ENCODE data around the gene HMX3. TPM values are rescaled to one million over a fixed set of nuclear protein-coding genes. Genes with fewer than 3 reads are reported as not detected.
"Not testable (repeated sequence)": the region's sequence is repeated elsewhere in the genome, so short reads cannot be mapped to it uniquely, and the experiment has no call there.

The HMX3 gene
- total RNA-seq, 1 donor from 2014 or later: not detected

- ATAC-seq (ENCODE audit: poor library complexity) (no peak), DNase-seq (no peak)
- intact Hi-C loops (cut with DNase I): no loop called here
These were observed 20.3 kb downstream of the HMX3 start for GRCh38 chr10:123156078-123156477.

DNA sequence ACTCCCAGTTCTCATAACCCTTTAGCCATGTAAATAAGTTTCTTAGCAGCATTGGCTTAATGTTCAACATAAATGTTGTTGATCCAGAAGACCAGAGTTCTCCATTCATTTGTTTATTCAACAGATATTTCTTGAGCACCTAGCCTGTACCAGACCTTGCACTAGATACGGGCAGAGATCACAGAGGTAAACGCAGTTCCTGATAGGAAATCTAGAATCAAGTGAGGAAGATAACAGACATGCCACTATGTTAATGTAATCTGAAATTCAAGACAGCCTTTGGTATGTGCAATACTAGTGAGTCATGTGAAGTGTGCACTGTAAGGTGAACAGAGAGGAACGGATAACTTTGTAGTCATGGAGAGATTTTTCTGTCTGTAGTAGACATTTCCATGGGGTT, 21.4 kb downstream of the HMX3 start:
- intact Hi-C loops (cut with DNase I): no loop called here
- no peak for ATAC-seq (ENCODE audit: poor library complexity)

DNA sequence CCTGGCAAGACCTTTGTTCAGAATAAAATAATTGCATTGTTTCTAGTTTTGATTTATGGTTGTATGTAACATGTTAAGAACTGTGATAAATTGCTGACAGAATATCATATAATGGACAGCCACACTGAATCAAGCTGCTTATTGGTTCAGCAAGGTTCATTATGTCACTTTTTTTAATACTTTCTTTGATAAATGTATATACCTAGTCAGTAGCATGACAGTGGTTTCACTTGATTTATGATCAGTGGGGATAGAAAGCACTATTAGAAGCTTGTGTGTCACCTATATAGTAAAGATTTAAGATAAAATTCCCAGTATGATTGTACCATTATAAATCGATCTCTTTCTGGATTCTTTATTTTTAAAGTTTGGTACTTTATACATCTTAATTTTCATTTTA, 22.9 kb downstream of the HMX3 start:
- DNase-seq: no peak
- ATAC-seq (ENCODE audit: poor library complexity): no peak
- intact Hi-C loops (cut with DNase I): no loop called here

More for the DNA sequence above, 21.4 kb downstream of the HMX3 start:
- no peak for DNase-seq

DNA sequence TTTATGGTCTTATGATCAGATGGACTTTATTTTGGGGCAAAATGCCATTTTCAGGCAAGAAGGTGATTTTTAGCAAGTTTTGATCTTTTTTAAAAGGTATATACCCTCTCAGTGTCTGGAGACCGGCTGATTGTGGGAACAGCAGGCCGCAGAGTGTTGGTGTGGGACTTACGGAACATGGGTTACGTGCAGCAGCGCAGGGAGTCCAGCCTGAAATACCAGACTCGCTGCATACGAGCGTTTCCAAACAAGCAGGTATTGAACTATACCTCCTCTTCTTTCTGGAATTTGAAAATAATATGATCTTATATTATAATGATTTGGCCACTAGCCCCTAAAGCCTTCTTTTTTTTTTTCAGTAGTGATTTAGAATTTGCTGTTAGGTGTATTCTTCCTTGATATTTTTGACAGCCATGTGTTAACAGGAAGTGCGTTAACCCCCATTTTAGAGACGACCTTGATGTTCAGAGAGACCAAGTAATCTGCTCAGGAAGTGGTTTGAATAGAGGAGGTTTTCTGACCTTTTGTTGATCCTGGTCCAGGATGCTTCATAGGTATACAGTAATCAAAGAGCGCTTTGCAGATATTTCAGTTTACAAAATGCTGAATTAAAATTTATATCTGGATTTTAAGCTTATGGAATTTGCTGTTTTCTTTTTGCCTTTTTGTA, 24.7 kb downstream of the HMX3 start:
- DNase-seq (no peak), ATAC-seq (ENCODE audit: poor library complexity) (no peak)
- intact Hi-C loops (cut with DNase I): no loop called here

- no peak for ATAC-seq (ENCODE audit: poor library complexity)
- intact Hi-C loops (cut with DNase I): no loop called here
- DNase-seq: no peak
These were observed 28.5 kb downstream of the HMX3 start for GRCh38 chr10:123164319-123164718.

DNA sequence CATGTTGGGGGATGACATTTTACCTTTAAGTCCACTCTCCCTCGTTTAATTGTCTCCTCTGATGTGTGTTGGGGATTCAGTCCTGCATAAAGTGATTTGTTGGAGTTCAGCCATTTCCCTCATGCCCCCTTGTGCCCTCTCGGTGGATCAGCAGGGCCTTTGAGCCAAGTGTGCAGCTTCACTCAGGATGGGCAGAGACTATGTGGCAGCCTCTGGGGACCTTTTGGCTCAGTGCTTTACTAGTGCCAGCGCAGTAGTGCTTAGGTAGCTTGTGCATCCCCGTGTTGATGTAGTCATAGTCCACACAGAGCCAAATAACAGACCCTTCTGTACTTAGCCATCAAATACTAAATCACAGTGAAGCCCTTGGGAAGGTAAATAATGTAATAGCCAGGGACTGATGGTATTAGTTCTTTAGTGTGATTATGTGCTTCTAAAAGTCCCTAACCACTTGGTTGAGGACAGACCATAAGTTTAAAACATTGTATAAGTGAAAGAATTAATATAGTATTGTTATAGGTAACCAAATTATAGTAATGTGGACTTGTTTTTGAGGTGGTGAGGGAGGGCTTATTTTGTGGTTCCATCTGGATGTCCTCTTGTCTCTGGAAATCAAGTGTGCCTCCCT, 29.8 kb downstream of the HMX3 start:
- ATAC-seq (ENCODE audit: poor library complexity) (no peak), DNase-seq (no peak)
- intact Hi-C loops (cut with DNase I): no loop called here

- no peak for DNase-seq
- intact Hi-C loops (cut with DNase I): no loop called here
- ATAC-seq (ENCODE audit: poor library complexity): no peak
These were observed 30.8 kb downstream of the HMX3 start for GRCh38 chr10:123166618-123167017.

DNA sequence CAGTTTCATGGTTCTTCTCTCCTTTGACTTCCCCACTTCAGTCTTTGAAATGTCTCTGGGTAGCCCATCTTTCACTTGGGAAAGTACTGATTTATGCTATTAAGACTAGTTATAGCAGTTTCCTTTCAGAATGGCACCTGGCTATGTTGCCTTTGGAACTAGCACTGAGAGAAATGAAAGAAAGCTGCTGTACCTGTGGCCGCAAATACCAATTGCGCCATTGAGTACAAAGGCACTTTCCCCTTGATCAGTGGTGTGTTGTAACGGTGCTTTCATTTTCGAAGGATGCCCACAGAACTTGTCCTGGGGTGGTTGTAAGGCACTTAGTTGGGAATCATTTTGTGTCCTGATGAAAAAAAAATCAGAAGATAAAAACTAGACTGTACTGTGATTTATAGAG, 35.2 kb downstream of the HMX3 start:
- ATAC-seq (ENCODE audit: poor library complexity): no peak
- intact Hi-C loops (cut with DNase I): no loop called here
- no peak for DNase-seq

- DNase-seq; intact Hi-C loops (cut with DNase I); ATAC-seq (ENCODE audit: poor library complexity): not testable (repeated sequence)
These were observed 35.8 kb downstream of the HMX3 start for GRCh38 chr10:123171616-123172015.

GRCh38 chr10:123175389-123176387, 39.9 kb downstream of the HMX3 start:
- DNase-seq: no peak
- ATAC-seq (ENCODE audit: poor library complexity): no peak
- intact Hi-C loops (cut with DNase I): no loop called here

GRCh38 chr10:123178390-123178789, 42.6 kb downstream of the HMX3 start:
- intact Hi-C loops (cut with DNase I); DNase-seq; ATAC-seq (ENCODE audit: poor library complexity): not testable (repeated sequence)

DNA sequence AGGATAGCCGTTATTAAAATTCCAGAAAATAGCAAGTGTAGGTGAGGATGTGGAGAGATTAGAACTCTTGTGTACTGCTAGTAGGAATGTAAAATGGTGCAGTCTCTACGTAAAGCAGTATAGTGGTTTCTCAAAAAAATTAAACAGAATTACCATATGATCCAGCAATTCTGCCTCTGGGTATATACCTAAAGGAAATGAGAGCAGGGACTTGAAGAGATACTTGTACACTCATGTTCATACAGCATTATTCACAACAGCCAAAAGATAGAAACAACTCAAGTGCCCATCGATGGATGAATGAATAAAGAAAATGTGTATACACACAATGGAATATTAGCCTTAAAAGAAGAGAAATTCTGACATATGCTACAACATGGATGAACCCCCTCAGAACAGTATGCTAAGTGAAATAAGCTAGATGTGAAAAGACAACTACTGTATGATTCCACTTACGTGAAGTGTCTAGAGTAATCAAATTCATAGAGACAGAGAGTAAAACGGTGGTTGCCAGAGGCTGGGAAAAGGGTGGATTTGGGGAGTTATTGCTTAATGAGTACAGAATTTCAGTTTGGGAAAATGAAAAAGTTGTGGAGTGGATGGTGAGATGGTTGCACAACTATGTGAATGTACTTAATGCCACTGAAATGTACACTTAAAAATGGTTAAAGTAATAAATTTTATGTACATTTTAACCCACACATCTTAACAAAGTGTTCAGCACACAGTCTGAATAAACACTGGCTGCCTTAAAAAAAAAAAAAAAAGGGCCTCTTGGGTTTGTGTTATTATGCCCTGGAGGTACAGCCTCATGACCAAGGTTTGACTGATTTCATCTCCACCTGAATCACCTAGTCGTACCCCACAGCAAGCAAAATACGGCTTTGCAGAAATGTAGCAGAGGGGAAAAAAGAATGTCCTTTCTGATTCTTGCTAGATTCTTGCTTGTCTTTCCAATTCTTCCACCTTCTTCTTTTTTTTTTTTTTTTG, 44.6 kb downstream of the HMX3 start:
- ATAC-seq (ENCODE audit: poor library complexity): no peak
- no peak for DNase-seq
- intact Hi-C loops (cut with DNase I): no loop called here

DNA sequence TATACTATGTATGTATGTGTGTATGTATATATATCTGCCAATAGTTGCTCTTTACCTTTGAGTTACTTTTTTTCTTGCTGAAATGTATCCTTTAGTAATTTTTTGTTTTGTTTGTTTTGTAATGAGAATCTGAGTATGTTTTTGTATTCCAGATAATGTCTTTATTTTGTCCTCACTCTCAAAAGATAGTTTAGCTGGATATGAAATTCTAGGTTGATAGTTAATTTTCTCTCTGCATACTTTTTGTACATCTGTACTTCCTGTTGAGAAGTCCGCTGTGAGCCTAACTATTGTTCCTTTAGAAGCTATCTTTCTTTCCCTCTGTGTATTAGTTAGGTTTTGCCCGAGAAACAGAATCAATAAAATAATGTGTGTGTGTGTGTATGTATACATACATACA, 48.0 kb downstream of the HMX3 start:
- DNase-seq (no peak), ATAC-seq (ENCODE audit: poor library complexity) (no peak)
- intact Hi-C loops (cut with DNase I): no loop called here

- intact Hi-C loops (cut with DNase I): no loop called here
- ATAC-seq (ENCODE audit: poor library complexity): no peak
These were observed 52.0 kb downstream of the HMX3 start for GRCh38 chr10:123187781-123188180.

More at GRCh38 chr10:123187781-123188180, 52.0 kb downstream of the HMX3 start:
- DNase-seq: no peak
